NCI-H82 (cell line): ENCODE data around the gene BMP7.

Experiments
- DNase-seq: peaks from one replicate; lab custom pipeline; 2025; lab: John Stamatoyannopoulos, UW

Gene BMP7

DNA sequence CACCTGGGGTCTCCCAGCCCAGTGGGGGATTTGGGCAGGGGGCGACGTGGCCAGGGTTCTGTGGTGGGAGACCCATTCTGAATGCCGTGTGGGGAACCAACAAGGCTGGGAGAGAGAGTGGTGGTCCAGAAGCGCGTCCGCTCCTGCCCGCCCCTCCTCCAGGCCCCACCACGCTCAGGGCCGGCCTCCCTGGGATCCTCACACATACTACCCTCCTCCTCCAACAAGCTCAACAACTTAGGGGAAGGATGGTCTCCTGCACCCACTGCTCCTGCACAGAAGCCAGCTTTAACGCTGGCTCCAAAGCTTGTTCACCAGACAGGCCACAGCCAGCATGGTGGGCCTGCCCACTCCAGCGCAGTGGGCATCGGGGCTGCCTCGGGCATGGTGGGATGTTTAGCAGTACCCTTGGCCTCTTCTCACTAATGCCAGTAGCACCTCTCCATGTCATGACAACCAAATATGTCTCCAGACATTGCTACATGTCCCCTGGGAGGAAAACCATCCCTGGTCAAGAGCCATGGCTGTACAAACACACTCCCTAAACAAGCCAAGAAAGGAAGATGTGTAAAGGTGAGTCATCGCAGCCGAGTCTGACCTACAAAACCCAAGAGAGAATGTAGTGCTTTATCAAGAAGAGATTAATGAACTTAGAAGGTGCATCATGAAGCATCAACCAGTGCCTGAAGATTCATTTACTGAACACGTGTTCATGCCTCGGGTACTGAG, 75.7 kb downstream of the BMP7 start:
- no peak for DNase-seq

DNA sequence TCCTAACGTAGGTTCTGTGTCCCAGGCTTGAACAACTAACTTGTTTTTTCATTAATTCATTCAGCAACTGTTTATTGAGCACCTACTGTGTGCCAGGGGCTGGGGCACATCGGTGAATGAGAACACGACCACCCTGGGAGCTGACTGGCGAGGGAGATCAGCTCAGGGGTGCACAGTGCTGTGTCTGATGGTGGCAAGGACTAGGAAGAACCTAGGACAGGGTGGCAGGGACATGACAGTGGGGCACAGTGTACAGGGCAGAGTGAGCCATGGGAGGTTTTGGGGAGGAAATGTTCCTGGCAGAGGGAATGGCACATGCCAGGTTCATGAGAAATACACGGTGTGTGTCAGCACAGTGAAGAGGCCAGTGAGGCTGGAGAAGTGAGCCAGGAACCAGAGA, 76.7 kb downstream of the BMP7 start:
- no peak for DNase-seq

DNA sequence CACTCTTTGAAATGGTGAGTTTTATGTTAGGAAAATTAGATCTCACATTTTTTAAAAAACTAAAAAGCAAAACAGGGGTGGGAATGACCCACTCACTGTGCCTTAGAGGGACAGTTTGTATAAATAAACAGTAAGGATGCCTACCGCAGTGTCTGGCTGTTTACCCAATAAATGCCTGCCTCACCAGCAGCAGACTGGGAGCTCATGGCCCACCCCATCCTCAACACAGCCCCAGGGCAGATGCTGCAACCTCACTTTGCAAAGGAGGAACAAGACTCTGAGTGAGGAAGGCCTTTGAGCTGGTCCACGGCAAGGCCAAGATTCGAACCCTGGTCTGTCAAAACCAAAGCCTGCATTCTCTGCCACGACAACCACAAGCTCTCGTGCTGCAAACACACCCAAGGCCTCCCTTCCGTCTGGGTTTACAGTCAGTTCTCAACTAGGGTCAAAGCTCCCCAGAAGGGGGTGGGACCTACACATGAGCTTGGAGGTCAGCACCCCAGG, 77.8 kb downstream of the BMP7 start:
- DNase-seq = no peak

DNA sequence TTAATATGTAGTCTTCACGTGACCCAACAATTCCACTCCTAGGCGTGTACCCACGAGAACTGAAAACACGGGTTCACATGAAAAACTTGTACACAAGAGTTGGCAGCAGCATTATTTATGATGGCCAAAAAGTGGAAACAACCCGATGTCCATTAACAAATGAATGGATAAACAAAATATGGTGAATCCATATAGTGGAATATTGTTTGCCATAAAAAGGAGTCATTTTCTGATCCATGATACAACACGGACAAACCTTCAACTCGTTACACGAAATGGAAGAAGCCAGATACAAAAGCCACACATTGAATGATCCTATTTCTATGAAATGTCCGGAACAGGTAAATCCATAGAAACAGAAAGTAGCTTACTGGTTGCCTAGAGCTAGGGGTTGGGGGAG, 78.4 kb downstream of the BMP7 start:
- DNase-seq = no peak

- DNase-seq = peak; percentile 39
Measured at GRCh38 chr20:57187068-57187634, 79.3 kb downstream of the BMP7 start.

GRCh38 chr20:57186192-57186591, 80.2 kb downstream of the BMP7 start:
- no peak for DNase-seq

- DNase-seq = no peak
Measured at GRCh38 chr20:57185188-57185743, 81.2 kb downstream of the BMP7 start.

GRCh38 chr20:57183457-57184009, 82.9 kb downstream of the BMP7 start:
- no peak for DNase-seq

DNA sequence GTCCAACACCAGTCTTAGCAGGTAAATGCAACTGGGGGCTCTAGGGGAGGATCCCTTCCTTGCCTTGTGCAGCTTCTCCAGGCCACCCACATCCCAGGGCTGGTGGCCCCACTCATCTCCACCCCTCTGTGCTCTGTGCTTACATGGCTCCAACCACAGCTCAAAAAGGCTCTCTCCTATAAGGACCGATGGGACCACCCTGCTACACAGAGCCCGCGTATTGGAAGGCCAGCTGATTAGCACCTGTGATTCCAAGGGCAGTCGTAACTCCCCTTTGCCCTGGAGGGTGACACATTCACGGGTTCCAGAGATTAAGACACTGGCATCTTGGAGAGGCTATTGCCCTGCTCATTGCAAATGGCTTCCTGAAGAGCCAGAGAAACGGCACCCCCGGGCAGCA, 84.8 kb downstream of the BMP7 start:
- DNase-seq = no peak

DNA sequence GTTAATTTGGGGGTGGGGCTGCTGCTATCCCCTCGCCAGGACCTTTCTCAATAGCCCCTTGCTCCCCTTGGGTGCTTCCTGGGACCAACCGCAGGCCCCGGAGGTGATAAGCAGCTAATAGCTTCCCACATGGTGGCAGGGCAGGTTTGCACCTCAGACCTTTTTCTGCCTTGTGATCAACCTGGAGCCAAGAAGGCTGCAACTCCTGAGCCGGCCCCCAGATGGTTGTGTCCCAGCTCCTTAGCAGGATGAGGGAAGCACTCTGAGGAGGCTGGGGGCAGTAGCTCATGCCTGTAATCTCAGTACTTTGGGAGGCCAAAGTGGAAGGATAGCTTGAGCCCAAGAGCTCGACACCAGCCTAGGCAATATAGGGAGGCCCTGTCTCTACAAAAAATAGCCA, 85.5 kb downstream of the BMP7 start:
- DNase-seq = peak; percentile 7

DNA sequence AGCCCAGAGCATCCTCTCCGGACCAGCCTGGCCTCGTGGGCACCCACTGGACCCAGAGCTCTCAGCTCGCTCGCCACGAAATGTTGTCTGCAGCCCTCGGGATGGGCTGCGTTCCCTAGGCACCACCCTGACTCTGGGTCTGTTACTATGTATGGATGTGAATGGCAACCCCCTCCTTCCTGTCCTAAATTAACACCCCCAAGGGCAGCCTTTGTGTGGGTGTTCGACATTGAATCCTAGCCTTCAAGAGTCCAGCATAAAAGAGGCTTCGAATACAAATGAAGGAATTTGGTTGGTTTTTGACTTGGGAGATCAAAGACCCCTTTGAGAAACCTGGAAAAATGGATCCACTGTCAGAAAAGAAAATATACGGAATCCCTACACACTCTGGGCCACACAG, 86.1 kb downstream of the BMP7 start:
- no peak for DNase-seq

DNA sequence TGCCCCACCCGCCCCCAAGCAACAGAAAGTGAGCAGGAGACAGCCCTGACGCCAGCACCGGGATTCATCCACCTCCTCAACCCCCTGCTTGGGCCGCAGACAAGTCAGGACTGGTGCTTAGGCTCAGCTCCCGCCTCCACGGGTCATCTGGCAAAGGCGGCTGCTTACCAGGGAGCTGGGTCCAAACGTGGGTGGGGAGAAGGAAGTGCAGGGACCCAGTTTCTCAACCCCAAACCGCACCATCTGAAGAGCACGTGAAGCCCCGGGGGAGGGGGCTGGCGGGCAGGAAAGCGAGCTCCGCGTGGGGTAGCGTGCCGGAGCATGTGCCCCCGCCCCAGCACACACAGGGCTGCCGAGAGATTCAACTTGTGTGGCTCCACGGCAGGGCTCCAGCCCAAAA, 87.2 kb downstream of the BMP7 start:
- no peak for DNase-seq

DNA sequence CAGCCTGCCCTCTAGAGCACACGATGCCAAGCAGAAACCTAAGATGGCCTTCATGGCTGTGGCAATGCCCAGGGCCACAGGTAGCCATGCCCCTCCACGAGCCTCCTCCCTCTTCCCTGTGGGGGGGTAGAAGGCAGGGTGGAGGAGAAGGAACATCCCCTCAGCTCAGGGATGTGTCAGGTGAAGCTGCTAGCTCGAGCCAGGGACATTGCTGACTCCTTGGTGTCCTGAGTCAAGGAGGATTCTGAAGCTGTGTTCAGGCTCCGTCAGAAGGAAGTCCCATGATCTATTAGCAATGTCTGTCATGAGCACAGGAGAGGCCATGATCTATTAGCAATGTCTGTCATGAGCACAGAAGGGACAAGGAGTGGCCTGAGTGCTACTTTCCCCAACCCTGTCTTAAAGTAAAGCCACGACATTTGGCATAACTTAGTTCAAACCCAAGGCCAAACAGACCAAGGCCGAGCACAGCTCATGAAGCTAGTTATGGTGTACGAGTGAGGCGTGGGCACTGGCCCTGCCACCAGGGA, 87.8 kb downstream of the BMP7 start:
- no peak for DNase-seq

DNA sequence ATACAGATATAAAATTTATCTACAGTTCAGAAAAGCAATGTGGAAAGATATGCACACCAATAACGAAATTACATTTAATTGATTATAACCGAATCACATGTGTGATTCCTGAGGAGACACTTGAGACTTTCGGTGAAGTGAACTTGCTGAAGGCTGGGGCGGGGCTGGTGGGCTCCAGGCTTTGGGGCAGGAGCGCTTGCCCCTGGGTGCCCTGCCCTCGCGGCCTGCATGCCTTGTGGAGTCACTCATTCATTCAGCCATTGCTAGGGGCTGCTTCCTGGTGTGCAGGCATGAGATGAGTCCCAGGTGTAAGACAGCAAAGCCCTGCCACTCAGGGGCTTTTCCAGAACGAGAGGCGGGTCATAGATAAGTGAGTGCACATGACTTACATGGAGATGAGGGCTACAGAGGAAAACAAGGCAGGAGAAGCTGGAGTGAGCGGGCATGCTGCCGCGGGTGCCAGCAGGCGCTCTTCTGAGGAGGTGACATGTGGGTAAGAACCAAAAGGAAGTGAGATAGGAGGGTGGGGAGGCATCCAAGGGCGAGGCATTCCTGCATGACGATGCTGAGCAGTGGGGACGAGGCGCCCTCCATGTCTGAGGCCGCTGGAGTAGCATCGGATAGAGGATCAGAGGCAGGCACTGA, 88.7 kb downstream of the BMP7 start:
- no peak for DNase-seq

- DNase-seq = no peak
Measured at GRCh38 chr20:57176842-57177241, 89.6 kb downstream of the BMP7 start.

DNA sequence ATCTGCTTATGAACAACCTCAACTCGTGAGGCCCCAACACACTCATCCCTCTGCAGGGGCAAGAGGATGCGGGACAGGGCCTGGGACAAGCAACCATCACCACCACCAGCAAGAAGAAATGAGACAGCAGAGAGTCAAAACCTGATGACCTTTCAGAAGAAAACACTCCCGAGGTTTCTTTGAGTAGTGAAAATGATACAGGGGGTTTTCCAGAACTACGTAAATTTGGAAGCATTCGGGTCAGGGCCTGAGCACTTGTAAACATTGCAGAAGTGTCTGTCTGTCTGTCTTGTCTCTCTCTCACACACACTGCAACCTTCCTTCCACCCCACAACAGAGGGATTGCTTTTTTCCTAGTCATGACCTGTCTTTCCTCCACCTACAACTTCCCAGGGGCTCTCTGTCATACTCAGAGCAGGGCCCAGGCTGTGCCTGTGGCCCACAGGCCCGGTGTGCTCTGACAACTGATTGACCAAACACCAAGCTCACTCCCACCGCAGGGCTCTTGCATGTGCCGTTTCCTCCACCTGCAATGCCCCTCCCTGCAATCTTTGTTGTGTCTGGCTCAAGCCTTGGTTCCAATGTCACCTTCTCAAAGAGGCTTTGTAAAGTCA, 90.9 kb downstream of the BMP7 start:
- no peak for DNase-seq

DNA sequence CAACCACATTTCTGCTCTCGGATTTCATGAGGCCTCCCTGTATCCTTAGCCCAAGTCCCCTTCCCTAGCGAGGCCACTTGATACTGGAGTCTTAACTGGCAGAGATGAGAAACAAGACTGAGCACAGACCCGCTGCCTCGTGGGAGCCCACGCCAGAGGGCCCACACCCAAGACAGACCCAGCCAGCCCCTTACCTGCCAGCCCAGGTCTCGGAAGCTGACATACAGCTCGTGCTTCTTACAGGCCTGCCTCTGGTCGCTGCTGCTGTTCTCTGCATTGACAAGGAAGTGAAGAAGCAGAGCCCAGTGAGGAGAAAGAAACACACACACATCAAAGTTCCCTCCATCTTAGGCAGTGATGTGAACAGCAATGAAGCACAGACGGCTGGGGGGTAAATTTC, 91.7 kb downstream of the BMP7 start:
- no peak for DNase-seq

GRCh38 chr20:57173986-57174385, 92.5 kb downstream of the BMP7 start:
- no peak for DNase-seq

DNA sequence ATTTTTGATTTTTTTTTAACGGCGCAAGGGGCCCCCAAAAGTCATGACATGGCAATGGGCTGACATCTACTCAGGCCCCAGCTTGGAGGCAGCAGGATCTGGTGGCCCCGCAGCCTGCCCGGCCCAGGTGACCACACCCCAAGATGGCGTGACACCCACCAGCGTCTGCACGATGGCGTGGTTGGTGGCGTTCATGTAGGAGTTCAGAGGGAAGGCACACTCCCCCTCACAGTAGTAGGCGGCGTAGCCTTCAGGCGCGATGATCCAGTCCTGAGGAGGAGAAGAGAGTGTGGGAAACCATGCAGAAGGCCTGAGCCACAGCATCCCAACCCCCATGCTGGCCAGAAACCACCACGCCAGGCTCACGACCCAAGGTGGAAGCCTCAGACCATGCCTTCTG, 93.4 kb downstream of the BMP7 start:
- DNase-seq = no peak

- DNase-seq = no peak
Measured at GRCh38 chr20:57170343-57170742, 96.1 kb downstream of the BMP7 start.

DNA sequence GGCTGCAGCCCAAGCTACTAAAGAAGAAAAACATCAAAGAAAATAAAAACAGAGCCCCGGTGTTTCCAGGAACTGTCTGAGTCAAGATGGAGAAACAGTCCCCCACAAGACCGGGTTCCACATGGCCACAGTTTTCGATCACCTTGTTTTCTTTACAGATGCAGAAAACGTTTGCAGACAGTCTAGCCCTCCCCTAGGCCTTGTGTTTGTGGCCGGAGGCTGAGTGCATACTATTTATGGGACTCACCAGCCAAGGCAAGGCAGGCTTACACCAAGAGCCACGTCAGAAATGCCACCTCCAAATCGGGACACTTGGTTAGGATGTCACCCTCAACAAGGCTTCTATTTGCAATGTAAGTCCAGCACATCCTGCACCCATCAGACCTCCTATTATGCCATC, 97.3 kb downstream of the BMP7 start:
- DNase-seq = no peak
